AG10803 (cell line): Measurements from ENCODE around the gene MCOLN2.

Experiments
- DNase-seq: peaks from one replicate; pipeline ENCODE4 v3.0.0; 2010; ENCODE audit warnings: low read depth
- H3K4me3 ChIP-seq: 2 replicates; pipeline ENCODE4 v1.5.1; 2011; ENCODE audit warnings: mild to moderate bottlenecking, low read length, control low read depth
- CTCF ChIP-seq: conservative IDR thresholded peaks from 2 replicates; pipeline ENCODE4 v1.5.1; 2011; ENCODE audit warnings: mild to moderate bottlenecking, low read length, control low read depth, inconsistent platforms

The MCOLN2 gene

GRCh38 chr1:84985365-84985764 is 11.5 kb downstream of the MCOLN2 start:
- DNase-seq, result no peak
- H3K4me3 ChIP-seq, result no peak overlapping the region
- TF ChIP-seq CTCF, result no peak

GRCh38 chr1:84982395-84982794 is 14.5 kb downstream of the MCOLN2 start:
- H3K4me3 ChIP-seq, result no peak overlapping the region
- DNase-seq, result no peak
- TF ChIP-seq CTCF, result no peak

- no peak for TF ChIP-seq CTCF
- DNase-seq, result no peak
- no peak overlapping the region for H3K4me3 ChIP-seq
These were observed 21.9 kb downstream of the MCOLN2 start for GRCh38 chr1:84975035-84975434.

- H3K4me3 ChIP-seq, result no peak overlapping the region
- peak; percentile 31 for DNase-seq
- no peak for TF ChIP-seq CTCF
These were observed 23.2 kb downstream of the MCOLN2 start for GRCh38 chr1:84973498-84974334.

- TF ChIP-seq CTCF, result no peak
- DNase-seq, result no peak
- H3K4me3 ChIP-seq, result no peak overlapping the region
These were observed 24.4 kb downstream of the MCOLN2 start for GRCh38 chr1:84972377-84972987.

- no peak overlapping the region for H3K4me3 ChIP-seq
- DNase-seq, result no peak
- TF ChIP-seq CTCF, result no peak
These were observed 25.0 kb downstream of the MCOLN2 start for GRCh38 chr1:84971957-84972356.
